ENCODE results near the gene FUT3. TPM values are rescaled to one million over a fixed set of nuclear protein-coding genes. Genes with fewer than 3 reads are reported as not detected.
A peak's percentile ranks its signal among the peaks of the same experiment; 100 is the strongest.

Gene FUT3
- total and polyA plus RNA-seq, 9 of the 15 experiments (the other 6 are each of a cell fraction or from before 2014, with no cell fraction given) = 0.09 TPM; not detected in 8

DNA sequence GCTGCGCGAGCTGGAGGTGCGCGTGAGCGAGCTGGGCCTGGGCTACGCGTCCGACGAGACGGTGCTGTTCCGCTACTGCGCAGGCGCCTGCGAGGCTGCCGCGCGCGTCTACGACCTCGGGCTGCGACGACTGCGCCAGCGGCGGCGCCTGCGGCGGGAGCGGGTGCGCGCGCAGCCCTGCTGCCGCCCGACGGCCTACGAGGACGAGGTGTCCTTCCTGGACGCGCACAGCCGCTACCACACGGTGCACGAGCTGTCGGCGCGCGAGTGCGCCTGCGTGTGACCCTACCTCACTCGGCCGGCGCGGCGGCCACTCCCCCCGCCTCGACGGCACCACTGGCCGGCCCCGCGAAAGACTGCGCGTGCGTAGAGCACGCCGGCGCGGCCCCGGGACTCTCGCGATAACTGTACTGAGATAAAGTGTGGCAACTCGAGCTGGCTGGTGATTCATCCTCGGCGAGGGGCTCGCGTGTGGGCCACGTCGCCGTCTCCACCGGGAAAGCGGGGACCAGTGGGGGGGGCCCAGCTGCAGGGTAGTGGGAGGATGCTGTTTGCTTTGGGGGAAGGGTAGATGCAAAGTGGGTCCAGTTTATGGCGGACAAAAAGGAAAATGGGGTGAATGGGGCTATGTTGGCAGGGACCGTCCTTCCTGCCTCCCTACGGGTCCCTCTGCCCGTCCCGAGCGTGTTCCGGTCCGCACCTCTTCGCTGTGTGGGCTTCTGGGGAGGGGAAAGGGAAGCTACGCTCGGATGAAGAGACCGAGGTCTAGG is 23.2 kb downstream of the FUT3 start (continued):
- TF ChIP-seq, protein P1, sequence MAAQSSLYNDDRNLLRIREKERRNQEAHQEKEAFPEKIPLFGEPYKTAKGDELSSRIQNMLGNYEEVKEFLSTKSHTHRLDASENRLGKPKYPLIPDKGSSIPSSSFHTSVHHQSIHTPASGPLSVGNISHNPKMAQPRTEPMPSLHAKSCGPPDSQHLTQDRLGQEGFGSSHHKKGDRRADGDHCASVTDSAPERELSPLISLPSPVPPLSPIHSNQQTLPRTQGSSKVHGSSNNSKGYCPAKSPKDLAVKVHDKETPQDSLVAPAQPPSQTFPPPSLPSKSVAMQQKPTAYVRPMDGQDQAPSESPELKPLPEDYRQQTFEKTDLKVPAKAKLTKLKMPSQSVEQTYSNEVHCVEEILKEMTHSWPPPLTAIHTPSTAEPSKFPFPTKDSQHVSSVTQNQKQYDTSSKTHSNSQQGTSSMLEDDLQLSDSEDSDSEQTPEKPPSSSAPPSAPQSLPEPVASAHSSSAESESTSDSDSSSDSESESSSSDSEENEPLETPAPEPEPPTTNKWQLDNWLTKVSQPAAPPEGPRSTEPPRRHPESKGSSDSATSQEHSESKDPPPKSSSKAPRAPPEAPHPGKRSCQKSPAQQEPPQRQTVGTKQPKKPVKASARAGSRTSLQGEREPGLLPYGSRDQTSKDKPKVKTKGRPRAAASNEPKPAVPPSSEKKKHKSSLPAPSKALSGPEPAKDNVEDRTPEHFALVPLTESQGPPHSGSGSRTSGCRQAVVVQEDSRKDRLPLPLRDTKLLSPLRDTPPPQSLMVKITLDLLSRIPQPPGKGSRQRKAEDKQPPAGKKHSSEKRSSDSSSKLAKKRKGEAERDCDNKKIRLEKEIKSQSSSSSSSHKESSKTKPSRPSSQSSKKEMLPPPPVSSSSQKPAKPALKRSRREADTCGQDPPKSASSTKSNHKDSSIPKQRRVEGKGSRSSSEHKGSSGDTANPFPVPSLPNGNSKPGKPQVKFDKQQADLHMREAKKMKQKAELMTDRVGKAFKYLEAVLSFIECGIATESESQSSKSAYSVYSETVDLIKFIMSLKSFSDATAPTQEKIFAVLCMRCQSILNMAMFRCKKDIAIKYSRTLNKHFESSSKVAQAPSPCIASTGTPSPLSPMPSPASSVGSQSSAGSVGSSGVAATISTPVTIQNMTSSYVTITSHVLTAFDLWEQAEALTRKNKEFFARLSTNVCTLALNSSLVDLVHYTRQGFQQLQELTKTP (IDR thresholded peaks at IDR 0.05; ENCODE audit: low read depth in 1 of 2, partially characterized antibody in 2 of 2) = peak in 1 of 2 experiments; percentile 70
- TF ChIP-seq MEIS2 (IDR thresholded peaks at IDR 0.05; ENCODE audit: partially characterized antibody) (peak; percentile 94), RNF2 (IDR thresholded peaks at IDR 0.05) (peak; percentile 84), XRCC3 (IDR thresholded peaks at IDR 0.05) (no peak), ZNF134 (CRISPR knock-in tag; conservative IDR thresholded peaks at IDR 0.05) (no peak), BCOR (IDR thresholded peaks at IDR 0.05) (peak; percentile 58; the same call in 1 of the 2 replicates), XRCC4 (IDR thresholded peaks at IDR 0.05; ENCODE audit: extremely low read depth, insufficient read depth, insufficient read length) (no peak), SMC3 (conservative IDR thresholded peaks at IDR 0.05; ENCODE audit: insufficient read depth, low read depth, low read length) (no peak), CHD1 (IDR thresholded peaks at IDR 0.05; ENCODE audit: low read length) (no peak), ARID2 (IDR thresholded peaks at IDR 0.05) (no peak), GTF2E2 (tag; IDR thresholded peaks at IDR 0.05) (peak; percentile 87; the same call in 1 of the 2 replicates), ZNF551 (CRISPR knock-in tag; IDR thresholded peaks at IDR 0.05) (no peak), ZNF232 (CRISPR knock-in tag; IDR thresholded peaks at IDR 0.05) (no peak), GATA2 (CRISPR knock-in tag; IDR thresholded peaks at IDR 0.05) (no peak), ZSCAN32 (CRISPR knock-in tag; IDR thresholded peaks at IDR 0.05) (no peak), KAT8 (IDR thresholded peaks at IDR 0.05; ENCODE audit: low read depth) (no peak)
- TF ChIP-seq, protein P2, sequence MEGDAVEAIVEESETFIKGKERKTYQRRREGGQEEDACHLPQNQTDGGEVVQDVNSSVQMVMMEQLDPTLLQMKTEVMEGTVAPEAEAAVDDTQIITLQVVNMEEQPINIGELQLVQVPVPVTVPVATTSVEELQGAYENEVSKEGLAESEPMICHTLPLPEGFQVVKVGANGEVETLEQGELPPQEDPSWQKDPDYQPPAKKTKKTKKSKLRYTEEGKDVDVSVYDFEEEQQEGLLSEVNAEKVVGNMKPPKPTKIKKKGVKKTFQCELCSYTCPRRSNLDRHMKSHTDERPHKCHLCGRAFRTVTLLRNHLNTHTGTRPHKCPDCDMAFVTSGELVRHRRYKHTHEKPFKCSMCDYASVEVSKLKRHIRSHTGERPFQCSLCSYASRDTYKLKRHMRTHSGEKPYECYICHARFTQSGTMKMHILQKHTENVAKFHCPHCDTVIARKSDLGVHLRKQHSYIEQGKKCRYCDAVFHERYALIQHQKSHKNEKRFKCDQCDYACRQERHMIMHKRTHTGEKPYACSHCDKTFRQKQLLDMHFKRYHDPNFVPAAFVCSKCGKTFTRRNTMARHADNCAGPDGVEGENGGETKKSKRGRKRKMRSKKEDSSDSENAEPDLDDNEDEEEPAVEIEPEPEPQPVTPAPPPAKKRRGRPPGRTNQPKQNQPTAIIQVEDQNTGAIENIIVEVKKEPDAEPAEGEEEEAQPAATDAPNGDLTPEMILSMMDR (IDR thresholded peaks at IDR 0.05 in 2 of 3, conservative IDR thresholded peaks at IDR 0.05 in 1 of 3; ENCODE audit: insufficient read depth in 2 of 3, low read depth in 1 of 3, low read length in 3 of 3) = peak in 1 of 3 experiments; percentile 33; a peak in 2 of 6 replicates
- TF ChIP-seq, protein P3, sequence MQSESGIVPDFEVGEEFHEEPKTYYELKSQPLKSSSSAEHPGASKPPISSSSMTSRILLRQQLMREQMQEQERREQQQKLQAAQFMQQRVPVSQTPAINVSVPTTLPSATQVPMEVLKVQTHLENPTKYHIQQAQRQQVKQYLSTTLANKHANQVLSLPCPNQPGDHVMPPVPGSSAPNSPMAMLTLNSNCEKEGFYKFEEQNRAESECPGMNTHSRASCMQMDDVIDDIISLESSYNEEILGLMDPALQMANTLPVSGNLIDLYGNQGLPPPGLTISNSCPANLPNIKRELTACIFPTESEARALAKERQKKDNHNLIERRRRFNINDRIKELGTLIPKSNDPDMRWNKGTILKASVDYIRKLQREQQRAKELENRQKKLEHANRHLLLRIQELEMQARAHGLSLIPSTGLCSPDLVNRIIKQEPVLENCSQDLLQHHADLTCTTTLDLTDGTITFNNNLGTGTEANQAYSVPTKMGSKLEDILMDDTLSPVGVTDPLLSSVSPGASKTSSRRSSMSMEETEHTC (IDR thresholded peaks at IDR 0.05) = no peak
- TF ChIP-seq, protein P4, sequence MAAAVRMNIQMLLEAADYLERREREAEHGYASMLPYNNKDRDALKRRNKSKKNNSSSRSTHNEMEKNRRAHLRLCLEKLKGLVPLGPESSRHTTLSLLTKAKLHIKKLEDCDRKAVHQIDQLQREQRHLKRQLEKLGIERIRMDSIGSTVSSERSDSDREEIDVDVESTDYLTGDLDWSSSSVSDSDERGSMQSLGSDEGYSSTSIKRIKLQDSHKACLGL (CRISPR knock-in tag; IDR thresholded peaks at IDR 0.05; ENCODE audit: borderline replicate concordance, poor library complexity, severe bottlenecking) = no peak

Measured in K562 (cell line).